GM18502 (cell line): Measurements from ENCODE around the gene CIZ1.
"Not testable (repeated sequence)": the region's sequence is repeated elsewhere in the genome, so short reads cannot be mapped to it uniquely, and the experiment has no call there.

Experiments
- ATAC-seq: cut with Tn5 transposase; IDR thresholded peaks from one replicate; pipeline ENCODE4 v1.9.1; 2021; ENCODE audit warnings: mild to moderate bottlenecking; ENCODE audit not compliant: unreplicated experiment, poor library complexity

CIZ1 gene

DNA sequence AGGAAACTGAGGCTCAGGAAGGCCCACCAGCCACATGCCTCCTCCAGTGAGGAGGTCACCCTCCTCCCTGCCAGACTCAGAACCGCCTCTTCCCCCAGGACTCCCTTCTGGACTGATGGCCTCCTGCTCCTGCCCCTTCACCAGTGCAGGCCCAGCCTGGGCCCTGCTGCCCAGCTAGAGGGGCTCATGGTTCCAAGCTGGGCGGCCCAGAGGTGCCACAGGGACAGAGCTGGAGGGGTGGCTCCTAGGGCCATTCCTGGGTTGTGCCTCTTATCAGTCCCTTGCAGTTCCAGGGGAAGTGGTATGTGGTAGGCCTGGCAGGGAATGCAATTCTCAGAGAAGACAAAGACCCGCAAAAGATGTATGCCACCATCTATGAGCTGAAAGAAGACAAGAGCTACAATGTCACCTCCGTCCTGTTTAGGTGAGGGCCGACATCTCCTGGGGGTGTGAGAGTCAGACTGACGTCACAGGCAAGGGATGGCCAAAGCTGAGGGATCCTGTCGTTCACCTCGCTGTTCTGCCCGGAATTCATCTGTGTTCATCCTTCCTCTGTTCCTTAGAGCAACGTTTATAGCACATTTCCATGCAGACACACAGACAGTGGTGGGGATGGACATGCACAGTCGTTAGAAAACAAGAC lies 41.3 kb downstream of the CIZ1 start:
- no peak for ATAC-seq

DNA sequence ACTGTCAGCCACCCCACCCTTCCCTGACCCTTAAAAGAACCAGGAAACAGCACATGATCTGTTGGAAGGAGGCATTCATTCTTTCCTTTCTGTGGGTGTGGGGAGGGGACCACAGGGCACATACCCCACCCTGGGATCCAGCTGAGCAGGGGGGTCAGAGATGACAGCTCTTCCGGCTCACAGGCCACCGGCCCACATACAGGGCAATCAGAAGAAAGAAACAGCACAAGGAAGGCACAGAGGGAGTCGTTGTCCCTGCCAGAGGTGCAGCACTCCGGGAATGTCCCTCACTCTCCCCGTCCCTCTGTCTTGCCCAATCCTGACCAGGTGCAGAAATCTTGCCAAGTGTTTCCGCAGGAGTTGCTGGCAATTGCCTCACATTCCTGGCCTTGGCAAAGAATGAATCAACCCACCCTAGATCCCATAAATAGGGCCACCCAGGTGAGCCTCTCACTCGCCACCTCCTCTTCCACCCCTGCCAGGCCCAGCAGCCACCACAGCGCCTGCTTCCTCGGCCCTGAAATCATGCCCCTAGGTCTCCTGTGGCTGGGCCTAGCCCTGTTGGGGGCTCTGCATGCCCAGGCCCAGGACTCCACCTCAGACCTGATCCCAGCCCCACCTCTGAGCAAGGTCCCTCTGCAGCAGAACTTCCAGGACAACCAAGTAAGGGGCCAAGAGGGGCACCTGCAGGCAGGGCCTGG lies 42.2 kb downstream of the CIZ1 start, which contains the start of gene LCN2:
TSS of gene LCN2 (plus strand) at position 453 of the 701 bp plus-strand sequence. CDS start at position 526, 73 bp downstream.
- ATAC-seq, result no peak

DNA sequence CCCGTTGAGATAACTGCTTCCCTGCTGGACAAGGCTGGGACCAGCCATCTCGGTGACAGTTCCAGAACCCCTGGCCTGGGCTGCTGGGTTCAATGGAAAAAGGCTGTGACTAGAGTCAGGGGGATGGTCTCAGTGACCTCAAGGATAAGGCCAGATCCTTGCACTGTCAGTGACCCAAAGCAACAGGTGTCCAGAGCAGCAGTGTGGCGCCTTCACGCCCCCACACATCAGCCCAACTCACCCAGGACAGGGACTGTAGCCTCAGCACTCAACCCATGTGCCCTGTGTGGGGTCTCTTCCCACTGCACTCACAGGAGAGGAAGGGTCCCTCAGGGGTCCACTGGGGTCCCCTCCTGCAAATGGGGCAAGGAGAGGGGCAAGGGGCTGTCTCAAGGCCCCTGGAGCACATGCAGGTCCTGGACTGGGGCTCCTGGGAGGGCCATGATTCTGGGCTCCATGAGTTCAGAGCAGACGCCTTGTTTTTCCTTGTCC lies 42.8 kb downstream of the CIZ1 start:
- ATAC-seq, result no peak

DNA sequence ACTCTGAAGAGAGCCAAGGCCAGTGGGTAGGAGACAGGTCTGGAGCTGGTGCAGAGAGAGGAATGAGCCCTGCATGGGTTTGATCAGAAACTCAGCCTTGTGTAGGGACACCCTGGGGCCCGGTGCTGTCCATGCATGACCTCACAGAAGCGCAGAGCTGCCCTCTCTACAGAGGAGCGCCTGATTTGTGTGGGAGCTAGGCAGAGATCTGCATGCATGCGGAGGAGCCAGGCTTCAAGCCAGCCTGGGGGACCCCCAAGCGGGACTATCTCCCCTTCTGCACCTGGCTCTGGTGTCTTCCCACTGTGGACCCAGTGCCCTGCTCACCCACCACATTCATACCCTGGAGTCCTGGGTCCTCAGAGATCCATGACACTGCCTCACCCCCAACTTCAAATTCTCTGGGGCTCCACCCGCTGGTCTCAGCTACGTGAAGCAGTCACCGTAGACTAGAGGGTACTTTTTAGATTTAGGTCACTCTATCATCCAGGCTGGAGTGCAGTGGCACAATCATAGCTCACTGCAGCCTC lies 44.7 kb downstream of the CIZ1 start:
- ATAC-seq, result no peak

DNA sequence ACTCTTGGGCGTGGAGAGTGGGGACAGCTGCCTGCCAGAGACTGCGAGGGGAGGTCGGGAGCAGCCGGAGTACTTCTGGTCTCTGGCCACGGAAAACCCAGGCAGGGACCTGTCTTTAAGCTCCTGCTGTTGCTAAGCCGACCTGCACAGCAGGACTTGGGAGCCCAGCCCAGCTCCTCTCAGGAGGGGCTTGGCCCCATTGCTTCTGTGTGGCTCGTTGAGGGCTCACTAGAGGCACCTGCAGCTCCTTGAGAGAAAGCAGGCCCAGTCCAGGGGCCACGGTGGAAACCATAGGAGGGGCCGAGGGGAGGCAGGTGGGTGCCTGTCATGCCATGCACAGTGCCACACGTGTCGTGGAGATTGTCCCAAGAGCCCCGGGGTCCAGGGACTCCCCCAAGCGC lies 45.4 kb downstream of the CIZ1 start:
- no peak for ATAC-seq

DNA sequence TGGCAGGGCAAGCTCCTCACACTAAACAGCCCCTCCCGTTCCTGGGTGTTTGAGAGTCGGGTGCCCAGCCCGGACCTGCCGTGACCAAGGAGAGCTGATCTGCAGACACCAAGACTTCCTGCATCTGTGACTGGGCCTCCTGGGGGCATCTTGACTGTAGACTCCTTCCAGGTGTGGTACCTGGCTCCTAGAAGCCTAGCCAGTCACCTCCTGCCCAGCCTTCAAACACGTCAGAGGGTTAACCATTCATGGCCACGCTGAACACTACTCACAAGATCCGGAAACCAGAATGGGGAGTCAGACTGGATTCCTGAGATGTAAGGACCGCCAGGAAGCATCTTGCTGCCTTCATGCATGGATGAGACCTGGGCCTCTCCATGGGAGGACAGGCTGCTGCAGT lies 45.8 kb downstream of the CIZ1 start:
- ATAC-seq, result no peak

DNA sequence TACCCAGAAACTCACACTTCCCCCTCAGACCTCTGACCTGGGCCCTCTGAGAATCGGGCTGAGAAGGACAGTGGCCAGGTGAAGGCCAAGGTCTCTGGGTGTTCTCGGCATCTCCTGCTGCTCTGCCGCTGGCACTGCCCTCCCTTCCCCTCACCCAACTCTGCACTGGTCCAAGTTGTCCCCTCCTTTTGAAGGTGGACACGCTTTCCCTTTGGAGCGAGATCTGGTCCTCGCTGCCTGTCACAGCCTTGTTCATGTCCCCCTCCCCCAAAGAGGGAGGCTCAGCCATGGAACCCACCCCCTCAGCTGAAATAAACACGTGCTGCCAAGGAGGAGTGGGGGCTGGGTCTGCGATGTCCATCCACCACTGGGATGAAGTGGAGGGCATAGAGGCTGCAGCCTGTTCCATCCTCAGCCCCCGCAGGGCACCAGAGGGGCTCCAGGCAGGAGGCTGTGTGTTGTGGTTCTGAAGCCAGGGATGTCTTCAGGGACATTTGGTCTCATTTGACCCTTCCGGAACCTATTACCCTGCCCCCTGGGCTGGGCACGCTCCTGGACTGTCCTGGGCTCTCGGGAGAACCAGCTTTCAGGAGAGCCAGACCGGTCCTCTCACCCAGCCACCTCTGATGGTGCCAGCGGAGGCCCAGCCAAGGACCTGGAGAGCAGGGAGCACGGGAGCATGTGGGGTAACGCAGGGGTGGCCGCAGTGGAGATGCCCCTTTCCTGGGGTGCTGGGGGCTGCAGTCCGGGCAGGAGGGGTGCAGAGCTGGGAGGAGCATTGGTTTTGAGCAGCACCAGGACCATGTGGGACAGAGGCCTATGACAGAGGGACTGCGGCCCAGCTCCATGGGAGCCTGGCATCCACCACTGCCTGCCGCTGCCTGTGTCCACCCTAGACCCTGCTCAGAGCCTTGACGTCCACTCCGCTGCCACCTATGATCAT lies 46.9 kb downstream of the CIZ1 start:
- ATAC-seq, result no peak

DNA sequence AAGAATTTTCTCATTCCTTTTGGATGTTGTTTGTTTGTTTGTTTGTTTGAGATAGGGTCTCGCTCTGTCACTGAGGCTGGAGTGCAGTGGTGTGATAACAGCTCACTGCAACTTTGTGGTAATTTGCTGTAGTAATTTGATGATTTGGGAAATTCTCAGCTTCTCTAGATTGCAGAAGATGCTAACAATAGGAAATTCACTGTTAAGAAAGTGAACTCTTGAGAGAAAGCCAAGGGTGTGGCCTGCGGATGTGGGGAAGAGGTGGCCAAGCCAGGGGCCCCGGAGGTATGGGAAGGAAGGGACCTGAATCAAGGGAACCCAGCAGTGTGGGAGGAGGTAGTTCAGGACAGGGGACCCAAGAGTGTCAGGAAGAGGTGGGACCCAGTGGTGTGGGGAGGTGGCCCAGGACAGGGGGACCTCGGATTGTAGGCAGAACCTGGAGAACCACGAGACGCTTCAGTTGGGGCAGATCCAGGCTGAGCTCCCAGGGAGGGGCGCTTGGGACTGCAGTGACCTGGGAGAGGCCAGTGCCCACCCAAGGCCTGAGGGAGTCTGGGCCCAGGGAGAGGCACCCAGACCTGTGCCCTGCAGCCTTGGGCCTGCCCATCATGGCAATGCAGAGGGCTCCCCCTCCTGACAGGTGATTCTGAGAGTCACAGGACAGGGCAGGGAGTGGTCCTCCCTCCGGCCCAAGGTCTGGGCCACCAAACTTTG lies 47.7 kb downstream of the CIZ1 start:
- no peak for ATAC-seq

DNA sequence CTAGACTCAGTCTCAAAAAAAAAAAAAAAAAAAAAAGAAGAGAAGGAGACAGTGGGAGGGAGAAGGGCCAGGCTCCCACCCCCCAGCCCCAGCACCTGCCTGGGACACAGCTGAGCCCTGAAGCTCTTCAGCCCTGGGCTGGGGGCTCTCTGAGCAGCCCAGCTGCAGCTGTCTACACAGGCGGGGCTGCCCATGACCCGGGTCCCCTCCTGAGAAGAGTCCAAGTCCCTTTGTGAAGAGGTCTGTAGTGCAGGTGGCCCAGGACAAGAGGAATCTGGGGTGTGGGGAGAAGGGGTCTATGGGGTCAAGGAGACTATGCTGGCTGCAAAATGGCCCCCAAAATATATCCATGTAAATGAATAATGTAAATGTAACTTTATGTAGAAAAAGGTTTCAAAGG lies 48.8 kb downstream of the CIZ1 start:
- ATAC-seq, result no peak

DNA sequence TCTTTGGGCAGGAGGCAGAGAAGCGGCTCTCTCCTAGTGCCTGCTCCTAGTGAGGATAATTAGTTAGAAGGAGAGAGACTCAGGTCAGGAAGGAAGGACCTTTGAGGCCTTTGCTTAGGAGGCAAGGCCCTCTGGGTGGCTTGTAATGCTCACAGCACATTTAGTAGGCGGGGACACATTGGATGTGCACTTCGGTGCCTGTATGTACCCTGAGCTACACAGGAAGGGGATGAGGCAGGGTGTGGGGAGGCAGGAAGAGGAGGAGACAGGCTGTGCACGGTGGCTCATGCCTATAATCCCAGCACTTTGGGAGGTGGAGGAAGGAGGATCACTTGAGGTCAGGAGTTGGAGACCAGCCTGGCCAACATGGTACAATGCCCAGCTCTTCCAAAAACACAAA lies 49.3 kb downstream of the CIZ1 start:
- no peak for ATAC-seq

DNA sequence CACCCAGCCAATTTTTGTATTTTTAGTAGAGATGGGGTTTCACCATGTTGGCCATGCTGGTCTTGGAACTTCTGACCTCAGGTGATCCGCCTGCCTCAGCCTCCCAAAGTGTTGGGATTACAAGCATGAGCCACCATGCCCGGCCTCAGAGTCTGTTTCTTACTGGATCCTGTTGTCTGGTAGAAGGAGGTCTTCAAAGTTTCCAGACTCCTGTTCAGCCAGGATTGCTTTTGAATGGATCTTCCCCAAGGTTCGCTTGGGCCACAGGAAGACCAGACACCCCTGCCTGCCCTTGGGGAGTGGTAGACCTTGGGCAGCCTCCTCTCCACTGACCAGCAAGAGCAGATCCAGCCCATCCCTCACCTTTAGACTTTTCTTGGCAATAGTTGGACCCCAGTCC lies 49.8 kb downstream of the CIZ1 start:
- ATAC-seq, result no peak

DNA sequence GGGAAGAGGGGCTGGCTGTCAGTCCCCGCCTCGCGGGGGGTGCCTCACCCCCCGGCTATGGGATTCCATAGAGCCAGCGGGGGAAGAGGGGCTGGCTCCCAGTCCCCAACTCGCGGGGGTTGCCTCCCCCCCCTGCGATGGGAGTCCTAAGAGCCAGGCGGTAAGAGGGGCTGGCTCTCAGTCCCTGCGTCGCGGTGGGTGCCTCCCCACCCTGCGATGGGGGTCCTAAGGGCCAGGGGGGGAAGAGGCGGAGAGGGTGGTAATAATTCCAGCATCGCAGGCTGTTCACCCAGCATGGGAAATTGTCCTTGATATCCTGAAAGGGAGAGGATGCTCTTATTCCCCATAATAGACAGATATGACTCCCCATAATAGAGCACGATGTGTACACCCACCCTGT lies 51.8 kb downstream of the CIZ1 start:
- ATAC-seq, result no peak

DNA sequence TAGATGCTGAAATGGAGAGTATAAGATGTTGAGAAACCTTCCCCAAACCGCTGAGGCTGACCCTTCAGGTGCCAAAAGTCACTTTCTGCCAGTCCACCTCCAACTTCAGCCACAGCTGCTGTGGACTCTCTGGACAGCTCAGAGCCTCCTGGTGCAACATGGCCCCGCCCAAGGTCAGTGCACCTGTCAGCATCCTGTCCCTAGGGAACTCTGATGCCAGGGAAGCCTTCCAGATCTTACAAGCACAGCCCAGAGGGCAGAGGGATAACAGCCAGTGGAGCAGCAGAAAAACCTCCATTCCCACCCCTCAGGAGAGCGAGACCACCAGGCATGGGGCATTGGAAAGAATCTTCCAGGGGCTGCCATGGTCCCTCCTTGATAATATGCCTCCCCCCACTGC lies 53.4 kb downstream of the CIZ1 start:
- no peak for ATAC-seq

DNA sequence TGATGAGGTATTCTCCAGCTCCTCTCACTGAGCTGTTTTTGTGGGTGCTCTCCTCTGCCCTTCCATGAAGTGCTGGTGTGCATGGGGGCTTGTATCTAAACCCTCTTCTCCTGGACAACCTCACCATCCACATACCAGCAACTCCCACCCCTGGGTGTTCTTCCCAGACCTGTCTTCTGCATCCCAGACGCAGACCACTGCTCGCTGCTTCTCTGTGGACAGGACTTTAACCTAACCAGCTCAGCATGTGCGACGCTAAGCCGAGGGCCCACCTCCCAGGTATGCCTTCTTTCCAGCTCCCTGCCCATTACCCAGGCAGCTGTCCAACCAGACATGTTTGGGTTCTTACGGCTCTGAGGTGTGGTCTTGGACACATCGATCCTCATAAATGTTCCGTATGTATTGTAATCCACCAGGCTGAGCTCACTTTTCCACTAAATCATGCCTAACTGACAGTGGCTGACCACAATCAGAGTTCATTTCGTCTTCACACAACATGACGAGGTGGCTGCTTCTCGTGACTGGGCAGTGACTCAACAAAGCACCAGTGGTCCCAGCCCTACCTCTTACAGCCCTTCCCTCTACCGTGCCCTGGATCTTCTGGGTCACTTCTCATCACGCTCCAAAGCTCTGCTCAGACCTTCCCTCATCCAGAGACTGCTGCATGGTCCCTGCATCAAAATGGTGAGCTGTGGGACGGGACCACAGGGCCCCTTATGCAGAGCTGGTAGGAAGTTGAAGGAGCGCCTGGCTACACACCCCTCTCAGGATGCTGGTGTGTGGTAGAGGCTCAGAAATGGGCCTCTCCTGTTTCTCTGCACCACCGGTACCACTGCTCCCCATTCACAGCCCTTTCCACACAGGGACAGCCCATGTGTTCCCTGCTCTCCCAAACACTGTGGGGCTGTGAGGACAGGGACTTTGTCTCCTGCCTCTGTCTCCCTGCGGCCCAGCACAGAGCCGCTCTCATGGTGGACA lies 54.3 kb downstream of the CIZ1 start:
- ATAC-seq, result no peak

DNA sequence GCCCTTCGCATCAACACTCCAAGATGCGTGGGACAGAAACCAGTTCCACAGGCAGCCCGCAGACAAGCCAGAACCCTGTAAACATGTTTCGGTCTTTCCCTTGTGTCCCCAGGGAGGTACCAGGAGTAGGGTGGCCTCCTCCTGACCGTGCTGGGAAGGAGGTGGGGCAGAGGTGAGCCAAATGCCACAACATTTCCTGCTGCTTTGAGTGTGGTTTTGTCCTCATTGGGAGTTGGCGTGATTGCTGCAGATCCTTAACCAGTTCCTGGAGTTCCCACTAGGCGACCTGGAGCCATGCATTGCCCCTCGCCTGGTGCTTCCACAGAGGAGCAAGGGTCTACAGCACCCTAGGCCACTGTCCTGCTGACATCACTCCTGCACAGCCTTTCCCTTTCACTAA lies 55.8 kb downstream of the CIZ1 start:
- not testable (repeated sequence) for ATAC-seq

DNA sequence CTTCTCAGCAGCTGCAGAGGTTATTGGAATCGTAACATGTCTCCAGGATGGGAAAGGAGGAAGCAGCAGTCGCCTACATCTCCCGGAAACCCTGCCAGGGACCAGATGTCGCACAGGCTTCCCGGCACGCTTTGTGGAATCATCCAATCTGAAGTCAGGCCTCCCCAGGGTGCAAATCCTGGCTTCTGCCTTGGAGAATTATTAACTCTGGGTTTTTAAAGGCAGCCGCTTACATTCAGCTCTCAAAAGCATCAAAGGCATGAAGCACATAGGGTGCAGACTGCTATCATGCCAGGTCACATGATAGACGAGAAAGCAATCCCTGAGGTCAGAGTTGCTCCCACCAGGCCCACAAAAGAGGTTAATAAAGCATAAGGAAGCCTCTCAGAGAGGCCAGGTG lies 59.2 kb downstream of the CIZ1 start:
- not testable (repeated sequence) for ATAC-seq

DNA sequence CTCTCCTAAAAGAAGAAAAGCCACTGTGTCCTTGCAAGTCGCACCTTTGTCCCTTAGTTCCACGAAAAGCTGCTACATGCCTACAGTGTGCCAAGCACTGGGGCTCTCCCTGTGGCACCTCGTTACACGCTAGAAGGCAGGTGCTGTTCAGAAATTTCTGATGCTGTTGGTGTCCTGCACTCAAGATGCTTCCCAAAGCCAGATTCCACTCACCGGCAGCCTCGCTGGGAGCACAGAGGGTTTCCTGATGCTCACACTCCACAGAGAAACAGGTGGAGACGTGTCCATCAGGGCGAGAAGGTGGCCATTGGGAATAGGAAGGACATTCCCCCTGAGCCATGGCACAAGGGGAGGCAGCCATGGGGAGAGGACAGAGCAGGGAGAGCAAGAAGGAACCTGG lies 60.0 kb downstream of the CIZ1 start:
- not testable (repeated sequence) for ATAC-seq

DNA sequence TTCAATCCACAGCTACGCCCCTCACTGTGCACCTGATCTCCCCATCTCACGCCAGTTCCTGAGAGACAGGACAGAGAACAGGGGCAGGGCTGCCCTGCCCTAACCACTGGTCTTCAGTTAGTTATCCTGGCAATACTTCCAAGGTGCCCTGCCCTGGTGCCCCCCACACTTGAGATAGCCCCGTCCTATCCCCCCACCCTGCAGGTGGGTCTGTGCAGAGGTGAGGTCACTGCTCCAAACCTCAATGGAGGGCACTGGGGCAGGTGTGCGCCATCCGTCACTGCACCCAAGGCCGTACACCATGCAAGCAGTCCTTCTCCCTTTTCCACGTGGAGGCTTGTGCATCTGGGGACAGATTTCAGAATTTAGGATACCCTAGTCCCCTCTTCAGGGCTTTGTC lies 60.7 kb downstream of the CIZ1 start:
- not testable (repeated sequence) for ATAC-seq
